ENCODE data around the gene TRIM72.
"Not testable (repeated sequence)": the region's sequence is repeated elsewhere in the genome, so short reads cannot be mapped to it uniquely, and the experiment has no call there.

The TRIM72 gene, protein sequence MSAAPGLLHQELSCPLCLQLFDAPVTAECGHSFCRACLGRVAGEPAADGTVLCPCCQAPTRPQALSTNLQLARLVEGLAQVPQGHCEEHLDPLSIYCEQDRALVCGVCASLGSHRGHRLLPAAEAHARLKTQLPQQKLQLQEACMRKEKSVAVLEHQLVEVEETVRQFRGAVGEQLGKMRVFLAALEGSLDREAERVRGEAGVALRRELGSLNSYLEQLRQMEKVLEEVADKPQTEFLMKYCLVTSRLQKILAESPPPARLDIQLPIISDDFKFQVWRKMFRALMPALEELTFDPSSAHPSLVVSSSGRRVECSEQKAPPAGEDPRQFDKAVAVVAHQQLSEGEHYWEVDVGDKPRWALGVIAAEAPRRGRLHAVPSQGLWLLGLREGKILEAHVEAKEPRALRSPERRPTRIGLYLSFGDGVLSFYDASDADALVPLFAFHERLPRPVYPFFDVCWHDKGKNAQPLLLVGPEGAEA

GRCh38 chr16:31213877-31214707 is at the start of gene TRIM72:
Gene TRIM72 (plus strand): TSS chr16:31214119. CDS start chr16:31214739, 620 bp downstream.
- DNase-seq (ENCODE audit: low spot score in 2 of 2): no peak
- Histone ChIP-seq H3K27me3 (ENCODE audit: low read depth) (no peaks in the 10 kb centered on the region), H3K4me1 (no peaks in the 10 kb centered on the region), H3K9me3 (no peaks in the 10 kb centered on the region), H3K36me3 (replicated peaks) (no peaks in the 10 kb centered on the region), H3K4me3 (no peak within 1 kb of the TSS)
- in situ Hi-C loops (cut with MboI; ENCODE audit: low sequenced_read_pairs): loop anchor here (25.0 kb wide), 1 partner anchor 648 kb away; the partner anchor contains the start of gene ZNF267

- DNase-seq (ENCODE audit: low spot score in 2 of 2): no peak
- H3K27me3 ChIP-seq (ENCODE audit: low read depth): no peaks in the 10 kb centered on the region
- no peaks in the 10 kb centered on the region for H3K9me3 ChIP-seq
- in situ Hi-C loops (cut with MboI; ENCODE audit: low sequenced_read_pairs): no loop called here
- H3K36me3 ChIP-seq (replicated peaks): no peaks in the 10 kb centered on the region
- H3K4me1 ChIP-seq: peaks cover 6% of the 10 kb centered on the region
- no peak overlapping the region for H3K4me3 ChIP-seq
Measured at GRCh38 chr16:31167315-31167714, 46.6 kb upstream of the TRIM72 start.

- Histone ChIP-seq H3K36me3 (replicated peaks) (no peaks in the 10 kb centered on the region), H3K4me1 (peaks cover 6% of the 10 kb centered on the region), H3K27me3 (ENCODE audit: low read depth) (no peaks in the 10 kb centered on the region), H3K4me3 (no peak overlapping the region), H3K9me3 (no peaks in the 10 kb centered on the region)
- in situ Hi-C loops (cut with MboI; ENCODE audit: low sequenced_read_pairs): no loop called here
- DNase-seq (ENCODE audit: low spot score in 2 of 2): no peak
Measured at GRCh38 chr16:31168848-31169247, 45.1 kb upstream of the TRIM72 start.

DNA sequence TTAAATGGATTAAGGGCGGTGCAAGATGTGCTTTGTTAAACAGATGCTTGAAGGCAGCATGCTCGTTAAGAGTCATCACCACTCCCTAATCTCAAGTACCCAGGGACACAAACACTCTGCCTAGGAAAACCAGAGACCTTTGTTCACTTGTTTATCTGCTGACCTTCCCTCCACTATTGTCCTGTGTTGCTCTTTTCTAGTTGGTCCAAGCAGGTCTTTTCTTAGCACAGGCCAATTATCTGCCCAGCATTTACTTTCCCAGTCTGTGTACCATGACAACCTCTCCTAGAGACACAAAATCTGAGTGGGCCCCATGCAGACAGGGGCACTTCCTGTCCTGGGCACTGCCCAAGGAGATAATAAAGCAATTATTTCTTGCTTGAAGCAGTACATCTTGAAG is 43.9 kb upstream of the TRIM72 start:
- H3K27me3 ChIP-seq (ENCODE audit: low read depth); H3K9me3 ChIP-seq; H3K4me3 ChIP-seq; H3K36me3 ChIP-seq (replicated peaks); in situ Hi-C loops (cut with MboI; ENCODE audit: low sequenced_read_pairs); H3K4me1 ChIP-seq: not testable (repeated sequence)
- peak; percentile 52 to 57 for DNase-seq (ENCODE audit: low spot score in 2 of 2)

DNA sequence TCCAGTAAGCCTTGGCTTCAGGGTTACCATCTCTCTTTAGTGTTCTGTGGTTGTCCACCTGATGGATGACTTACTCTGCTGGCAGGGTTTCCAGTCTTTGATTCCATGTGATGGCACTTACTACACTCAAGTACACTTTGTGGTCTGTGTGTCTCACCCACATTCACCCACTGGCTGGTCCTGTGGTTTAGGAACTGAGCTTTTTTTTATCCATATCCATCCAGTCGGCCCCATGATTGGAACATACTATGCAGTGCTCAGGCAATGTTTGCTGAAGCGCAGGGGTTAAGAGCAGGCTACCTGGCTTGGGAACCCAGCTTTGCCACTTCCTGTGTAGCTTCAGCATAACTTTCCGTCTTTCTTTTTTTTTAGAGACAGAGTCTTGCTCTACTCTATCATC is 36.8 kb upstream of the TRIM72 start:
- no peaks in the 10 kb centered on the region for H3K27me3 ChIP-seq (ENCODE audit: low read depth)
- H3K4me3 ChIP-seq: no peak overlapping the region
- in situ Hi-C loops (cut with MboI; ENCODE audit: low sequenced_read_pairs): no loop called here
- H3K4me1 ChIP-seq: peaks cover 9% of the 10 kb centered on the region
- no peak for DNase-seq (ENCODE audit: low spot score in 2 of 2)
- no peaks in the 10 kb centered on the region for H3K9me3 ChIP-seq
- peaks cover 20% of the 10 kb centered on the region for H3K36me3 ChIP-seq (replicated peaks)

DNA sequence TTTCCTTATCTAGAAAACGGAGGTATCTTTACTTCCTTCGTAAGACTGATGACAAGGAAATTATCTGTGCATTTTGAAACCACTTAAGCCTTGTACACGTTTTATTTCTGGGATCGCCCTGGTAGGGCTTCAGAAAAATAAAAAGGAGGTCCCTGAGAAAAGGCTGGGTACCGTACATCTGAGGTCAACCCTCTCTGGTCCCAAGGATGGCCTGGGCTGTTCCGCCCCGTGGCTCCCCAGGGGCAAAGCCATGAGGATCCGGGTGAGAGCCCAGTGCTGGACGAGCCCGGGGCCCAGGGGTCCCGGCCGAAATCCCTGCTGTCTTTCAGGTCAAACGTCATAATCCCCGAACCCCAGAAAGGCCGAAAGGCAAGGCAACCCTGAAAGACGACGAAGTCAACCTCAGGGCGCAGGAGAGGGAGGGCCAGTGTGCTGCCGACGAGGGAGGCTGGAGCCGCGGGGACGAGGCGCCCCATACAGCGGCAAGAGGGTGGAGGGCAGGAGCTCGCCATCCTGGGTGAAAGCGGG is 34.6 kb upstream of the TRIM72 start:
- peak overlapping the region; percentile 99 for H3K4me3 ChIP-seq
- H3K36me3 ChIP-seq (replicated peaks): peaks cover 41% of the 10 kb centered on the region
- peak in 1 of 2 experiments; percentile 20 for DNase-seq (ENCODE audit: low spot score in 2 of 2)
- peaks cover 13% of the 10 kb centered on the region for H3K4me1 ChIP-seq
- H3K27me3 ChIP-seq (ENCODE audit: low read depth): no peaks in the 10 kb centered on the region
- H3K9me3 ChIP-seq: no peaks in the 10 kb centered on the region
- in situ Hi-C loops (cut with MboI; ENCODE audit: low sequenced_read_pairs): no loop called here

GRCh38 chr16:31179747-31180459 is 34.0 kb upstream of the TRIM72 start, which contains the start of gene FUS:
Gene FUS (plus strand): TSS chr16:31180139. CDS start chr16:31180215, 76 bp downstream.
- no peaks in the 10 kb centered on the region for H3K27me3 ChIP-seq (ENCODE audit: low read depth)
- H3K36me3 ChIP-seq (replicated peaks): peaks cover 46% of the 10 kb centered on the region
- peak; percentile 75 to 91 for DNase-seq (ENCODE audit: low spot score in 2 of 2)
- H3K4me1 ChIP-seq: peaks cover 13% of the 10 kb centered on the region
- peak within 1 kb of the TSS; percentile 99 for H3K4me3 ChIP-seq
- H3K9me3 ChIP-seq: no peaks in the 10 kb centered on the region
- in situ Hi-C loops (cut with MboI; ENCODE audit: low sequenced_read_pairs): no loop called here

GRCh38 chr16:31181102-31181830 is 32.7 kb upstream of the TRIM72 start:
- Histone ChIP-seq H3K4me1 (peaks cover 13% of the 10 kb centered on the region), H3K9me3 (no peaks in the 10 kb centered on the region), H3K27me3 (ENCODE audit: low read depth) (no peaks in the 10 kb centered on the region), H3K4me3 (peak overlapping the region; percentile 99), H3K36me3 (replicated peaks) (peaks cover 59% of the 10 kb centered on the region)
- in situ Hi-C loops (cut with MboI; ENCODE audit: low sequenced_read_pairs): no loop called here
- peak in 1 of 2 experiments; percentile 66 for DNase-seq (ENCODE audit: low spot score in 2 of 2)

GRCh38 chr16:31182391-31182790 is 31.5 kb upstream of the TRIM72 start:
- peak overlapping the region; percentile 99 for H3K4me3 ChIP-seq
- peaks cover 71% of the 10 kb centered on the region for H3K36me3 ChIP-seq (replicated peaks)

GRCh38 chr16:31183432-31184428 is 30.2 kb upstream of the TRIM72 start:
- Histone ChIP-seq H3K36me3 (replicated peaks) (peaks cover 84% of the 10 kb centered on the region), H3K4me3 (no peak overlapping the region), H3K9me3 (no peaks in the 10 kb centered on the region), H3K4me1 (peaks cover 11% of the 10 kb centered on the region), H3K27me3 (ENCODE audit: low read depth) (no peaks in the 10 kb centered on the region)
- DNase-seq (ENCODE audit: low spot score in 2 of 2): peak in 1 of 2 experiments; percentile 26
- in situ Hi-C loops (cut with MboI; ENCODE audit: low sequenced_read_pairs): no loop called here

More at GRCh38 chr16:31182391-31182790, 31.5 kb upstream of the TRIM72 start:
- Histone ChIP-seq H3K9me3 (no peaks in the 10 kb centered on the region), H3K27me3 (ENCODE audit: low read depth) (no peaks in the 10 kb centered on the region), H3K4me1 (peaks cover 13% of the 10 kb centered on the region)
- in situ Hi-C loops (cut with MboI; ENCODE audit: low sequenced_read_pairs): no loop called here
- no peak for DNase-seq (ENCODE audit: low spot score in 2 of 2)

- H3K27me3 ChIP-seq (ENCODE audit: low read depth): no peaks in the 10 kb centered on the region
- in situ Hi-C loops (cut with MboI; ENCODE audit: low sequenced_read_pairs): no loop called here
- peaks cover 96% of the 10 kb centered on the region for H3K36me3 ChIP-seq (replicated peaks)
- no peaks in the 10 kb centered on the region for H3K9me3 ChIP-seq
- H3K4me3 ChIP-seq: no peak overlapping the region
- H3K4me1 ChIP-seq: peaks cover 5% of the 10 kb centered on the region; the same call in 1 of the 2 replicates
- DNase-seq (ENCODE audit: low spot score in 2 of 2): no peak
Measured at GRCh38 chr16:31184888-31185287, 29.0 kb upstream of the TRIM72 start.

- no peaks in the 10 kb centered on the region for H3K27me3 ChIP-seq (ENCODE audit: low read depth)
- DNase-seq (ENCODE audit: low spot score in 2 of 2): no peak
- in situ Hi-C loops (cut with MboI; ENCODE audit: low sequenced_read_pairs): no loop called here
Measured at GRCh38 chr16:31185339-31185738, 28.6 kb upstream of the TRIM72 start.

More at GRCh38 chr16:31185339-31185738, 28.6 kb upstream of the TRIM72 start:
- peaks cover 98% of the 10 kb centered on the region for H3K36me3 ChIP-seq (replicated peaks)
- H3K4me3 ChIP-seq: no peak overlapping the region
- H3K9me3 ChIP-seq: no peaks in the 10 kb centered on the region
- H3K4me1 ChIP-seq: peaks cover 5% of the 10 kb centered on the region; the same call in 1 of the 2 replicates
